NCI-H1417 (cell line): ENCODE data around the gene JARID2.

Source experiments
- DNase-seq, 3 experiments: peaks; one replicate each; lab custom pipeline; 2025; lab: John Stamatoyannopoulos, UW

Gene JARID2

DNA sequence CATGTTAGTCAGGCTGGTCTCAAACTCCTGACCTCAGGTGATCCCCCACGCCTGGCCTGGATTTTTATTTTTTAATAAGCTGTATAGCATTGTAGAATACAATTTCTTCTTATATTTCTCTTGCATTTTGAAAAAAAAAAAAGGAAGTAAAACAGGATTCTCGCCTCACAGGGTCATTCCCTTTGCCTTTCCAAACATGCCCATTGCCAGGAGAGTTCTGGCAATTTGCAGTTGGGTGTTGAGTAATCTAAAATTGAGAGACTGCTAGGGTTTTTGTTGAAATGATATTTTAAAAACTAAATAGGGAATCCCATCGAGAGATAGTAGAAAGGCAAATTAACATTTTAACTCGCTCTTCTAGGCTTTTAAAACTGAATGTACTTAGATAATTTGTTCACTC is 196.1 kb downstream of the JARID2 start:
- no peak for DNase-seq

DNA sequence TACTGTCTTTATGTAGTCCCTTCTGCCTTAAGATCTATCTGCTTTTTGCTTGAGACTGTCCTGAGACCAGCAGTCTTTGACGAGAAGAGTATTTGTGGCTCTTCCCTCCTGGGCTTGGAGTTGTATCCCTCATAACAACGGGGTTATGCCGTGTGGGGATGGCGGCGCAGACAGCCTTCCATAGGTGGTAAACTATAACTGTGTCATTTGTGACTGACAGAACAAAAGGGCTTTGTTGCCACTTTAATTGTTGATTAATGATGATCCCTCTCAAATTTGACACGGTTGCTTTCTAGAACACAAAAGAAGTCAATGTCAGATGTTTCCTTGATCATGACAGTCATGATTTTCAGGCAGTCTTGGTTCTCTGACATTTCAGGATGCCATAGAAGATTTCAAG is 196.6 kb downstream of the JARID2 start:
- peak in 2 of 3 experiments; percentile 35 to 76 for DNase-seq

DNA sequence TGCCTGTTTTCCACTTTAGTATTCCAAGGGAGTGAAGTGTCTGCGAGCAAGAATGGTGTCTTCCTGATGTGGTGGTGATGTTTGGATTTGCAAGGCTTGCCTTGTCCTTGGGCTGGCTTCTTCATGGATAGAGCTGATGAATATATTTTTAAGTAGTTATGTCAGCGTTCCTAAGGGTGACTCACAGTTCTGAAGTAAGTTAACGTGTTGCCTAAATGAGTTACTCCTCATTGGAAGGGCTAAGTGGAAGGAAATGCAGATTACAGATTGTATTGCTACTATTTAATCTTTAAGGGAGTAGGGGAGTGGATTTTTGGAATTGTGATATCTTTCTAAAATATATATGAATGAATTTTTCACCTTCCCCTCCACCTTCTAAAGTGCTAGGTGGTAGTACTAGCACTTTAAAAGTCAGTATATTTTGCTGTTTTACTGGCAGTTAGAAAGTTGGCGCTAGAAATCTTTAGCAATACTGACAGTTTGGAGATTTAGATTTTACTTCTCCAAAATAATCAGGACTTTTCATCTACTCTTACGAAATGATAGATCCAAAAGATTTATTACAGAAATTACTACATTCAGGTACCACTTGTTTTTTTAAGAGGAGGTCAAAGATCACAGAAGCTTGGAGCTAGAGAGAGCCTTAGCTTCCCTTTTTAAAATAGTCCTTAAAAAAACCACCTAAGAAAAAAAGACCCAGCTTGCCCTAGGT is 197.4 kb downstream of the JARID2 start:
- peak in 1 of 3 experiments; percentile 27 for DNase-seq

DNA sequence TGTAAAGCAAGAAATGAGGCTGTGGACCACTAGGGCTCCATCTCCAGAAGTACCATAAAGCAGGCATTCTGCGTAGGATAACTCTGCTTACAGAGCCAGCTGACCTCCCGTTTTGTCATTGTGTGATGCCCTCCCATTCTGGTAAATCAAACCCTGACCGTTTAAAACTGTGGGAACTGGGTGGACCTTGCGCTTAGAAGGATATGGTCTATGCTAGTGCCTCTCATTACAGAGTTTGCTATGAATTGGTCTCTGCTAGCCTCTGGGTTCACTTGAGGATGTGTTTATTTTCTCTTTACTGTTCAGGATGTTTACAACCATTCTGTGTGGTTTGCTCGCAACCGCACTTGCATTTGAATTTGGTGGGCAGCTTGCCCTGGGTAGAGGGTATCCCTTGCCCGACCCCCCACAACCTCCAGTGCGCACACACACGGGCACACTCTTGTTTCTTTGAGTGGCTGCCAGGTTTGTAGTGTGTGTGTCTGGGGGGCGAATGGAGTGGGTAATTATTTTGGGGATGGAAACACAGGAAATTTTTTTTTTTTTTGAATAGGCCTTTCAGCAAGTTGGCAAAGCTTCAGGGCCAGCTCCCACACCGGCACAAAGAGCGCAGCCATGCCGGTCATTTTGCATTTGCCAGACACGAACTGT is 198.3 kb downstream of the JARID2 start:
- peak in 1 of 3 experiments; percentile 10 for DNase-seq

DNA sequence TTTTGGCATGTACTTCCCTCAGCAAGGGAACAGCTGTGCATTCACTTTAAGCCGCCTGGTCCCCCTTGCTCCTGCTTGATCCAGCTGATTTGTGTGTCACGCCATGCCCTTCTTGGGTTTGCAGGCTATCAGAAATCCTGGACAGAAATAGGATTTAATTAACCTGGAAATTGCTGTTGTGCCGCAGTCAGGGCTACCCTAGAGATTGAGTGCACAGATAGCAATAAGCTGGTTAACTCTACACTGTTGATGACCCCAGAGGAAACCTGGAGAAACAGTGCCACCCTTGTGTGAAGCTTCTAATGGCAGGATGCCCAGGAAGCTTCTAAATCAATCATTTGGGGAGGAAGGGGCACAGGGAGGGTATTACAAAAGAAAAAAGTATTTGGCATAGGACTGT is 199.0 kb downstream of the JARID2 start:
- DNase-seq = peak; percentile 13 to 69 (median 14)

DNA sequence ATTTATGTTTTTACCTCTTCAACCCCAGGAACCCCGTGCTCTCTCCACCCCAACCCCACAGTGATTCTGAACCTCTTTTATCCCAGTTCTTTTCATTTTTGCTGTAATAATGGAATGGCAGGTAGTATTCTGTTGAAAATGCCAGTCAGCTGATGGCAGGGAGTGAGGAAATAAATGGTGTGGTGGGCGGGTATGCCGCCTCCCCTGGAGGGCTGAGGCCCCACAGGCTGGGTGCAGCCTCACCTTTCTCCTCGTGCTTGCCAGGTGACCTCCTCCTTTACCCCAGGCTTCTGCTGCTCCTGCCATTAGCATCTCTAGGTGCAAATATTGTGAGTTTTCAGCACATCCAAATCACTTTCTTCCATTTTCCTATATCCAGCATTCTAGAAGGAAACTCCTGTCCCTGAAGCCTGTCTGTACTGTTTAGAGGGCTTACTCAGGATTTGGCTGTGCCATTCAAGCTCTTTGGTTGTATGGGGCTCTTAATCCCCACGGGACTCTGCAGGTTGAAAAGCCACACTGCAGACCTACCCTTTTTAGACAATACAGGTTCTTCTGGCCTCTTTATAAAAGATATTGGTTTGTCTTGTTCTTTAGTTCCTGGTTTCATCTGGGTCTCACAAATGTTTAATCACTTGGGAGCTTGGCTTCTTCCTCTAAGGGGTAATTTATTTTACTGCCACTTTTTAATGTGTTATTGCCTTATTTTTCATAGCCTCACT is 201.8 kb downstream of the JARID2 start:
- DNase-seq = peak in 2 of 3 experiments; percentile 20 to 37

DNA sequence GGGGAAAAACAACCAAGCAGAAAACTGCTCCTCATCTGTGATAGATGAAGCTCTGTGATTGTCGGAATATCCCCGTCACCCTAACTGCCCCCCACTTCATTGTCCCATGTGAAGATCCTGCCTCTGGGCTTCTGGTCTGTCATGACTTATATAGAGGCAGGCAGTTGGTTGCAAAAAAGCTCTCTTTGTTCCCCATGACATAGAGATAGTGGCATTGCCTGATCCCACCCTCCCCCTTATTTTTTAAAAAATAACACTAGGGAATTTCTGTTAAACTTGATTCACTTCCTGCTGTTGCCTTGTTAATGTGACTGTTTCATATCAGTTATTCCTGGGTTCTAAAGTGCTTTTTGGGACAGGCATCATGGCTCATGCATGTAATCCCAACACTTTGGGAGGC is 203.1 kb downstream of the JARID2 start:
- DNase-seq = no peak

DNA sequence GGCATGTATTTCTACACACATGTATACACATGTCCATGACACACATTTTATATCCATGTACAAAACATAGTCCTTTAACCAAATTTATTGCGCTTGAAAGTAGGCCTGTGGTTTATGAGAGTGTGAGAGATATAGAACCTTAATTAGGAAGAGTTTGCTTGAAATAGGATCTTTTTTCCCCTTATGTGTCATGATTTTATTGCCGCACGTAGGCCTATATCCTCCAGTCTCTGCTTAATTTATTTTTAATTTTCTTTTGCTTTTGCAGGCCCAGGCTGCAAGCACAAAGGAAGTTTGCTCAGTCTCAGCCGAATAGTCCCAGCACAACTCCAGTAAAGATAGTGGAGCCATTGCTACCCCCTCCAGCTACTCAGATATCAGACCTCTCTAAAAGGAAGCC is 205.9 kb downstream of the JARID2 start:
- DNase-seq = no peak

DNA sequence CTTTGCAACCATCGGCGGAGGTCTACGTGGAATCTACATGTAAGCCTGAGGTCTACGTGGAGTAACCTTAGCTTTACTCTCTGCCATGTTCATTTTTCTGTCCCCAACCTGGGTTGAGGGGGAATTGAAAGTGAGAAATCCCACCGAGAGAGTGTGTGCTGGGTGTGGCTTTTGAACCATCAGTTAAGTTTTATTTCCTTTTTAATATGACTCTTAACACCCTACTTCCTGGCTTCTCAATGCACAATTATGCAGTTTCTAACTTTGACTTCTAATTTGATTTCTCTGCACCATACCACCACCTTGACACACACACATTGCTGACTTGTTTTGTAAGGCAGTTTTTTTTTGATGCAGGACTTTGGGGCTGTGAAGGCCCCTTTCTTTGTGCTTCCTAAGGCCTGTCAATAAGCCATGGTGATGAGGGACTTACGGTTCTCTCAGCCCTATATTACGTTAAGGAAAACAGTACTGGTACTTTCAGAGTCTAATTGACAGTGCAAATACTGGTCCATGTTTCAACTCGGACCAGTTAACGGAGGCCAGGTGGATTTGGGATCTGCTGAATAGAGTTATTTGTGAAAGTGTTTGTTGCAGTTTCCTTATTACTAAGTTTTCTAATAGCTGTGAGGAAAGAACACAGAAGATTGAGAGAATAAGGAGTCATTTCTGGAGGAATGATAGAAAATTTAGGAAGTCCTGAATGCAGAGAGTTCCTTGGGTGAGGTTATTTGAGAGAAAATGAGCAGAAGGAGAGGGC is 206.5 kb downstream of the JARID2 start:
- no peak for DNase-seq

DNA sequence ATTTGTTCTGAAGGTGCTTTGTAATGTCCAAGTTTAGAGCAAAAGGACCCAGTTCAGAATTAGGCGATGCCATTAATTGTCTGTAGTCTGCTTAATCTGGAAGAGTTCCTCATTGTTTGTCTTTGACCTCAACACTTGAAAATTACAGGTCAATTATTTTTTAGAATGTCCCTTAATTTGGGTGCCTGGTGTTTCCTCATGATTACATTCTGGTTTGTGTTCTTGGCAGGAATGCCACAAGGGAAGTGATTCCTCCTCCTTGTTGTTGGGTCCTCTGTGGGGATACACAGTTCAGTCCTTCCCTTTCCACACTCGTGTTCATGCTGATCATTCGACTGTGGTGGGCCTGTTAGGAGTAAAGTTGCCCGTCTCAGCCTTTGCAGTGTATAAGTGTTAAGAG is 207.3 kb downstream of the JARID2 start:
- no peak for DNase-seq

DNA sequence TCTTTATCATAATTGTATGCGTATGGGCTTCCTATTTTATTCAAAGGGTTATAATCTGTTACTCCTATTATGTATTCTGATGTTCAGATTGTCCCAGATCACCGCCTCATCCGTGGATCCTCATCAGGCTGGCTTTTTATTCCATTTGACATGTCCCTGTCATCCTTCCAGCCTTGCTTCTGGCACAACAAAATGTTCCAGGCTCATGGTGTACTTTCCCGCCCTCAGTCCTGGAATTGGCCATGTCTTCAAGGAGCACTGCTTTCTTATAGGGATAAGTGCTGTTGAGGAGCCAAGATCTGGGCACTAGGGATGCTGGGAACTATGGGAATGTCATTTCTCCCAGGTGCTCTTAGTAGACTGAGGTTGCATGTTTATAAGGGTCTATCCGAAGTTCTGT is 207.8 kb downstream of the JARID2 start:
- no peak for DNase-seq

DNA sequence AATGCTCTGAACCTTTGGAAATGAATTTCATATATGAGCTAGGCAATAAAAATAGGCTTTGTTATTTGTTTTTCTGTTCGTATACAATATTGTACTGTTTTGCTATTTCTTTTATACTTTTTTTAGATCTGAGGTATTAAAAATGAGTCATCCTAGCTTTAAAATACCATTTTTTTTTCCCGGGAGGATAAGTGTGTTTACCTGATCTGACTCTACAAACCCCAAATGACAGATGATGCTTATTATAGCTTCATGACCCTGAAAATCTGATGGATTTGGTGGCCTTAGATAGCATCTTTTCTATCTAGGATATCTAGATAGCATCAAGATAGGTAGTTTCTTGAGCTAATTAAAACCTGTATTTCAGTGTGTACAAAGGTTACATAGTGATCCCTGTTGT is 210.6 kb downstream of the JARID2 start:
- DNase-seq = peak in 1 of 3 experiments; percentile 8

DNA sequence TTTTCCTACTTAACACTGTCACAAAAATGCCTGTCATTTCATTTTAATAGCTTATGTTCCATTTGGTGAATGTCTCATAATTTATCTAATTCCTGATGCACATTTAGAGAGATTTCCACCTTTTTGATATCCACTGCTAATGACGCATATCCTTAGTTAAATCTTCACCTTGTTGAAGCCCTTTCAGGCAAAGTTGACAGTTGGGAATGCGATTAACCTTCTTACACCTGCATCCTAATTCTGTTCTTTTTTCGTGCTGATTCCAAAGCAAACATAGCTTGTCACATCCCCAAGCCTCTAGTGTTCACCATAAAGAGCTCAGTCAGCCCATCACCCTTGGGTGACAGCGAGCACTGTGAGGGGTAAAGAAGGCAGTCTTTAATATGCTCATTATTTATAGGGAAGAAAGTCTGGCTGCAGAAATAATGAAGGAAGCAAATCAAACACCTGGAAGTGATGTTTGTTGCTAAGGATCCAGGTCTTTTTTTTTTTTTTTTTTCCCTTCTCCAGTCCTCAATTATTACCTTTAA is 211.3 kb downstream of the JARID2 start:
- DNase-seq = peak in 2 of 3 experiments; percentile 30 to 67

DNA sequence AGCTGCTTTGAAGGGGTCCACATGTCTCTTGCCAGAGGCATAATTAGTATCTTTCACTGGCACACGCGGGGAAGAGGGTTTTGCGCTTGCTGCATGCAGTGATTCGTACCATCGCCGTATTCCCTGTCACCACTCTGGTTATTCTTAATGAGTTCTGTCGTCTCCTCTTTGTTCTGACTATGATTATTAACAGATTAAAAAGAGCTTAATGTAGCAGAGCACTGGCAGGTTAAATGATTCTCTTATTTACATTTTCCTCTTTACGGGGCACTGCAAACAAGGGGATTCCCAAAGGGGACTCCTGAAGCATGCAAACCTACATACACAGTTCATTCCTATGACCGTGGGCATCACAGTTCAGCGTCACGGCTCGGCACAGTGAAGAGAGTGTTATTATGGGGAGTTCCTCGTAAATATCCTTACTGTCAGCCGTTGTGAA is 212.2 kb downstream of the JARID2 start:
- peak; percentile 8 to 80 (median 56) for DNase-seq

DNA sequence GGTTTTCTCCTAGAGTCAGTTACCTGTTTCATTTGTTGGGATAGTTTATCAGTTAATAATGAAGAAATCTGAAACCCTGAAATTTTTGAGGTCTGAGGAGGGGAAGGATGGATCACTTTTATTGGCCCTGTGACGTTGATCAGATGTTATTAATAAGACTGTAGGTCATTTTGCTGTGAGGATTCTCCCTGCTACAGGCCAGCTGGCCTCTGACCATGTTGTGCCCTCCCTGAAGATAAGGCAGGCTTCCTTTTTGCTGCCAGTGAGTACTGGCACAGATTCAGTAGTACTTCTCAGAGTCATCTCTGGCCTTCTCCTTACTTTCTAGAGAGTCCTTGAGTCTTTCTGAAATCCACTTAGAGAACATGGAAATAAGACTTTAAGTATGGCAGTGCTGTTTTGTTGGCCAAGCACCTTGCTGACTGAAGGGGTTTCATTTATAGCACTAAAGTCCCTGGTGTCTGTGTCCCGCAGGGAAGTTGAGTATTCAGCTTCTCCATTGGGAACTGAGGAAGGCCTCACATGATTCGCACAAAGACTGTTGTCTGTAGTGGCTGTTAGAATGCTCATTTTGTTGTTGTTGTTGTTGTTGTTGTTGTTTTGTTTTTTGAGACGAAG is 214.3 kb downstream of the JARID2 start:
- no peak for DNase-seq

DNA sequence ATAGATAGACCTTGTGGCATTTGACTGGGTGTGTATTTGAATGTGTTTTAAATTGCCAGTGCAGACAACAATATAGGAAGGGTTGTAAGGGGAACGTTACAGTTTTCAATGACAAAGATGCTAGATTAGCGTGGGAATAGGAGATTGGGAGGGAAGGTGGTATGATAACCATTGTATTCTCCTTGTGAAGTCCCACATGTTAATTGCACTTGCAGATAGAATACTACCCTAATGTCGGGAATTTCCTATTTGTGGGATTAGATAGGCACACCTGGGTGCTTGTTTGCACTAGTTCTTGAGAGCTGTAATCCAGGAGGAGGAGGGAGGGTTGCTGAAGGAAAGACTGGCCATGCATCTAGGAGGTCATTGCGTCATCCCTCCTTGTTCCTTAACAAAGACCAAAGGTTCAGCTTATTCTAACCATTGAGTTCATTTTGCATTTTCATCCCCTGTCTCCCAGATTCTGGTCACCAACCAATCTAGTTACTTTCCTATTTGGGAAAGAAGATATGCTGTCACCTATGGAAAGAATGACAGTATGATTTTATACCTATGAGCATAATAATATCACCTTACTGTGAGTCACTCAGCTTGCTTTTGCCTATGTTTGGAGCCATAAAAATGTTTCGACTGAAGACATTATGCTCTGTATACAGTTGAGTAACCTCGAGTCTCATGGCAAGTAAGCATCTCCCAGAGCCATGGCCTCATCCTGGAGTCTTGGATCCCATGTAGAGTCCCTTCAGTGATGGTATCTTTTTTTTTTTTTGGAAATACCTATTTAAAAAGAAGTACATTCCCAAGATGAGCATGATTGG is 215.5 kb downstream of the JARID2 start:
- no peak for DNase-seq

DNA sequence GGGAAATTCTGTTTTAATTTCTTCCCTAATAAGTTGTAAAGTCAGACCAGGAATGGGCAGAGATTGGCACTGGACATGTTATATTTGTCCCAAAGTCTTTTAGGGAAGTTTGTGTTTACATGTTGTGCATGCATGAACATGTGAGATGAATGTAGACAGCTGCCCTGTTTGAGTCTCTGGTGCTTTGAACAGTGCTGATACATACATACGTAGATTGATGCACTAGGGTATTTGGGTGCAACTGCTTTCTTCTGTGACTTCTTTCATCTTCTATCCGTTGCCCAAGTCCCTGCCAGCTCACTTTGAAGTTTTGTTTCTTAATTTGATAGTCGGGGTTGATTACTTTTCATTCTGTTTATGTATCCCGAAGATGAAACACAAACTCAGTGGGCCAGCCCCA is 216.4 kb downstream of the JARID2 start:
- no peak for DNase-seq

DNA sequence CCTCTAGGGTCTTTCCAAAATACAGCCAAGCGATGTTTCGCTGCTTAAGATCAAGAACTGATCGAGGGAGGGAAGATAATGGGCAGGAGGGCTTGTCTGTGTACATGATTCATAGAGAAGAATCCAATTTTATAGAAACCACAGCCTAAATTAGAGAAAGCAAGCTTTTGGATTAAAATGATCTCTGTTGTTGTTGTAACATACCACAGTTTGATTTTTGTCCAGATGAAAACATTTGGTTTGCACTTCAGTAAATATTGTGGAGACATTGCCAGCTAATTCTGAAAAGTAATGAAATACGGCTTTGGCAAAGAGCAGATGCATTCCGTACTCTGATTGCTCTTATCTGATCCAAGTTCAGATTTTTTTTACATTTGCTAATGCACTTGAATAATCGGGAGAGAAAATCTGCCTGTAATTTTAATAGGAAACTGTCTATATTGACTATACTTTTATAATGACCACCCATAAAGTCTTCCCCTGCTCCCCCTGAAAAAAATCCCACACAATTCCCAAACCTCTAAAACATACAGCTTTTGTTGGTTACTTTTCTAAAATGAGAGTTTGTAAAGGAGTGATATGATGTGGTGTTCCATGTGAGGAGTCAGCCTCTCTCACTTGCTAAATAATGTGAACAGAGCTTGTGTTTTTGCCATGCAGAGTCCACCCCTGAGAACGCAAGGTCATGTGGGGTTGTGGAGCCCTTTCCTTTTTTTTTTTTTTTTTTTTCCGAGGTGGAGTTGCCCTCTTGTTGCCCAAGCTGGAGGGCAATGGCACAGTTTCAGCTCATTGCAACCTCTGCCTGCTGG is 217.1 kb downstream of the JARID2 start:
- DNase-seq = no peak

DNA sequence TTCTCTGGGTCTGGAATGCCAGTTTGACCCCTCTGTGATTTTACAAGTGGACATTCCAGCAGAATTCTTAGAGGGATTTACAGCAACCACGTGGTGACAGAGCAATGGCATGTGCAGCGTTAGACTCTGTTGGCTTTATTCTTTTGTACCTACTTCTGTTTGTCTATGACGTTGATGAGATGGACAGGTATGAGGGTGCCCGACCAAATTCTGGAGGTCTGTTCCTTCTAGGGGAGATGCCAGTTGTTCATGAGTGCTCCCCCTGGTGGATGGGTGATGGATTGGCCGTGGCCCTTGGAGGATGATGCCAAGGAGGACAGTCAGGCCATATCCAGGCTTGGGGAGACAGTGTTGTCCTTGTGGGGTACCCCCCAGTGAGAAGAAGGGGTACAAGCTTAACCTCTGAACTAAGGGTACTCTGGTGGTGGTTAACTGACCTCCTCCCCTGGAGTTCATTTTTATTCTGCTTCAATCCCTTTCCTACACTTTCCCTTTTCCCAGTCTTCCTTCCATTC is 218.4 kb downstream of the JARID2 start:
- peak in 2 of 3 experiments; percentile 4 to 18 for DNase-seq

DNA sequence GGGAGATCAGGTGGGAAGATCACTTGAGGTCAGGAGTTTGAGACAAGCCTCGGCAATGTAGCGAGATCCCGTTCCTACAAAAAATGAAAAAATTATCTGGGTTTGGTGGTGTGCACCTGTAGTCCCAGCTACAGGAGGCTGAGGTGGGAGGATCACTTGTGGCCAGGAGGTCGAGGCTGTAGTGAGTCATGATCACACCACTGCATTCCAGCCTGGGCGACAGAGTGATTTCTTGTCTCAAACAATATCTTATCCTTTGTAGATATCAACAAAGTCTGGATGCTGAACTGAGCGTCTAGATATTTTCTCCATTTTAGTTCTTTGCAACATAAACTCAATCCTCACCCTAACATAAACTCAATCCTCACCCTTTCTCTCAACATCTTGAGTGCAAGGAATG is 219.3 kb downstream of the JARID2 start:
- DNase-seq = no peak
